NCI-H2227 (cell line): Measurements from ENCODE around the gene OR52L1.
"Not testable (repeated sequence)": the region's sequence is repeated elsewhere in the genome, so short reads cannot be mapped to it uniquely, and the experiment has no call there.

ENCODE experiments used
- DNase-seq: peaks from one replicate; lab custom pipeline; 2025; ENCODE audit not compliant: unreplicated experiment; lab: John Stamatoyannopoulos, UW

OR52L1 gene

GRCh38 chr11:5986885-5987284, at the start of gene OR52L1:
OR52L1 (minus strand) TSS chr11:5986985; CDS start chr11:5986930, 55 bp downstream.
- DNase-seq: no peak

DNA sequence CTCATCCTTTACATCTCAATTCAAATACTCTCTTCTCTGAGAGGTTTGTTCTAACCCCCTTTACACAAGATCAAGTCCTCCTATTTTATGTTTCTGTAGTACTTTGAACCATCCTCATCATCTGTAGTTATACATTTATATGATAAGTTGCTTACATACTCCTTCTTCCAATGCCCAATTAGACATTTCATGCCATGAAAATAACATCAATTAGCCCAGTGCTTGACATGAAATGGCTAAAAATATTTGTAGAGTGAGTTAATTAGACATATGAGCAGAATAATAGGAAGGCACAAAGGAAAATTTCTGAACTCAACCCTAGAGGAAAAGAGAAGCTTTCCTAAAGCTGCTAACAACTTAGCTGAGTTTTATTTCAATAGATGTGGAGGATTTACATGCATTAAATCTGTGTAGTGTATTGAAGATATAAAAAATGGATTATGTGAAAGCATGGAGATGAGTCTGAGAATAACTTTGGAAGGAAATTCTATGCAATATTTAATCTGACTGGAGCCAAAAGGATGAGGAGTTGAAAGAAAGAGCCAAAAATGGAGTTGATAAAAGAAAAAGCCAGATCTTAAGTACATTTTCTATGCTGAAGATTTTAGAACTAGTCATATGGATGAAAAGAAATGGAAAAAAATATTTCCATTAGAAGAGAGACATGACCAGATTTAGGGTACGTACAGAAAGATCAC, 44.1 kb upstream of the OR52L1 start, which contains the start of gene OR56A1:
Gene OR56A1 (minus strand): TSS at position 51 of the 698 bp plus-strand sequence. CDS start 3,066 bp downstream, outside the sequence.
- DNase-seq: no peak

GRCh38 chr11:6027501-6027900, 40.7 kb upstream of the OR52L1 start:
- no peak for DNase-seq

GRCh38 chr11:6025056-6025455, 38.3 kb upstream of the OR52L1 start:
- no peak for DNase-seq

DNA sequence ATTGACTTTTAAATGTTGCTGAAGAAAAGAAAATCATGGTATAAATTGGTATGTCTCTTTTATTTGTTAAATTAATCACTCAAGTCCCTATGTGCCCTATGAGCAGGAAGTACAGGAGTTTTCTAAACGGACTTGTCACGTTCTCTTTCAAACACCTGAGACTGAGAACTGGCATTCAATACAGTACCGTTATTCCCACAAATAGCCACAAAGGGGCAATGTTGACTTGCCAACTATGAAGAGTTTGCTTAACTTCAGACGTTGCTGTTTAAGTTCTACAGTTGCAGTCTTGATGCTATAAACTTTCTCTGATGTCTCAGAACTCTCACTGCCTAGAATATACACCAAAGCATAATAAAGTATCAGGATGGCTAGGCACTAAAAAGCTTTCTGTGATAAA, 36.2 kb upstream of the OR52L1 start:
- DNase-seq: peak; percentile 58

- DNase-seq: no peak
Measured at GRCh38 chr11:6013042-6013441, 26.3 kb upstream of the OR52L1 start.

DNA sequence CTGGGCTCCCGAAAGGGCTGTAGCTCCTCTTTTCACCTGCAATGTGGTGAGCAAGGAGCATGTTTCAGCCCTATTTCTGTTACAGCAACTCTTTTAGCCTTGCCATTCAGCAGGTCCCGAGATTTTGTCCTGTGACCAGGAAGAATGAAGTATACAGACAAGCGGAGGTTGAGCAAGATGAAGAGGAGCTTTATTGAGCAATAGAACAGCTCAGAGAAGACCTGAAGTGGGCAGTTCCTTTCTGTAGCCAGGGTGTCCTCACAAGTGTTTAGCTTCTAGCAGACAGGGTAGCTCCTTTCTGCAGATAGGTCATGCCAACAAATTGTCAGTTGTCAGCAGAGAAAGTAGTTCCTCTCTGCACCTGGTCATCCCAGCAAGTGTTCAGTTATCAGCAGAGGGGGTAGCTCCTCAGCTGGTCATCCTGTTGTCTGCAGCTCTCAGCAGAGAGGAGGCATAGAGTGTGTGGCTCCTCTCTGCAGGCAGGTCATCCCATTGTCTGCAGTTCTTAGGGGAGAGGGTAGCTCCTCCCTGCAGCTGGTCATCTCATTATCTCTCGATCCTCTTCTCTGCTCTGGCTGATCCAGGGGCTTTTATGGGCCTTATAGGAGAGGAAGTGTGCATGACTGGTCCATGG, 25.4 kb upstream of the OR52L1 start:
- no peak for DNase-seq

DNA sequence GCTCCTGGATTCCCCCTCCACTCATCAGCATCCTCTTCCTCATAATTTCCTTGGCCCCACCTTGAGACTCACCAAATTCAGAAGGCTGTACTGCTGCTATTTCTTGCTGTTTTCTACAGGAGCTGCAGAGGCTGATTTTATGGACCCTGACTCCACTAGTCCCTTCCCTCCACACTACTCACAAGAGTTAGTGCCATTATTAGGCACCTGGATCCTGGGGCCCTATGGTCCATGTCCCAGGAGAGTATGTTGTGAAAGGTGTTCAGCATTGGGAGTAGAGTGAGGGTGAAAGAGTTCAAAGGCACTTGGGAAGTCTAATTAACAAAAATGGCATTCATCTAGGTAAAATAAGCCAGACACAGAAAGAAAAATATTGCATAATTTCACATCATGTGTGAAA, 20.1 kb upstream of the OR52L1 start, which contains the start of gene OR56A4:
Gene OR56A4 (minus strand): TSS at position 101 of the 400 bp plus-strand sequence. CDS start 3,954 bp downstream, outside the sequence.
- DNase-seq: no peak

DNA sequence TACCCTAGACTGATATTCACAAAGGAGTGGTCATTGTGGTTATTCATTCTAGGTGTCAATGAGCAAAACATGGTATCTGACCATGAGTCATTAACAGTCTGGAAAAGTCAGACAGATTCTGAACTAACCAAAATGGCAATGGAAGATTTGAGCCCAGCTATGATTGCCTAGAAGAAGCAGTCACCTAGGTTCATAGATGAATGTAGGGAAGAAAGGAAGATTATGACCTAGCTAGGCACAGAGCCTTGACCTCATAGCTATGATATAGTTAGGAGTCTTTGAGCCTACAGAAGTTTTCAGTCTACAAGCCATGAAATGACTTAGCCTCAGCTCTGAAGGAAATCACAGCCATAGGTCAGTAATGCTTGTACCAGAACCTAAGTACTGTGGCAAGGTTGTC, 19.6 kb upstream of the OR52L1 start:
- no peak for DNase-seq

DNA sequence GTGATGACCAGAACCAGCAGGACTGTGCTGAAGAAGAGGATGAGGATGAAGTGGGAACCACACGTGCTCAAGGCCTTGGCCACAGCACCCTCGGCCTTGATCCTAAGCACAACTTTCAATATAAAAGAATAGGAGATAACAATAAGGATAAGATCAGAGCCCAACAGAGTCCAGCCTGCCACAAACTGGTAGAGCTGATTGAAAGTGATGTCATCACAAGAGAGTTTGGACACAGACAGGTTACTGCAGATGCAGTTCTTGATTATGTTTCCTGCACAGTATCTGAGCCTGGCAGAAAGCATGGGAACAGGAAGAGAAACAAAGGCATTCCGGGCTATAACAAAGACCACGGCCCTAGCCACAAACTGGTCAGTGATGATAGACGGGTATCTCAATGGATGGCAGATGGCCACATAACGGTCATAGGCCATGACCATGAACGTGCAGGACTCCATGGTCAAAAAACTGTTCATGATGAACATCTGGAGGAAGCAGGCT, 15.5 kb upstream of the OR52L1 start:
- no peak for DNase-seq

DNA sequence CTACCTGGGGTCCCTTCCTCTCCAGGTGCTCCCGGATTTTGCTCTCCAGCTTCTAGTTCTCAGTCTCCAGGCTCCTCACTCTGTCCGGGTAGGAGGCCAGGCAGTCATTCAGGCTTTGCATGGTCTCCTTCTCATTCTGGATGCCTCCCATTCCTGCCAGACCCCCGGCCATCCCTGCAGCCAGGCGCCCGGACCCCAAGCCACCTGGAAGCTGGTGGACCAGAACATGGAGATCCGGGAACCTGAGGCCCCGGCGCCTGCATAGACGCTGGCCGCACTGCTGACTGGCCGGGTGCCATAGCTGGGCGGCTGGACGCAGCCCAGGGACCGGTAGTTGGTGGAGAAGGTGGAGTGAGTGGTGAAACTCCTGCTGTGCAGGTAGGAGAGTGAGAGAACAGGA, 8.0 kb upstream of the OR52L1 start:
- DNase-seq: no peak

DNA sequence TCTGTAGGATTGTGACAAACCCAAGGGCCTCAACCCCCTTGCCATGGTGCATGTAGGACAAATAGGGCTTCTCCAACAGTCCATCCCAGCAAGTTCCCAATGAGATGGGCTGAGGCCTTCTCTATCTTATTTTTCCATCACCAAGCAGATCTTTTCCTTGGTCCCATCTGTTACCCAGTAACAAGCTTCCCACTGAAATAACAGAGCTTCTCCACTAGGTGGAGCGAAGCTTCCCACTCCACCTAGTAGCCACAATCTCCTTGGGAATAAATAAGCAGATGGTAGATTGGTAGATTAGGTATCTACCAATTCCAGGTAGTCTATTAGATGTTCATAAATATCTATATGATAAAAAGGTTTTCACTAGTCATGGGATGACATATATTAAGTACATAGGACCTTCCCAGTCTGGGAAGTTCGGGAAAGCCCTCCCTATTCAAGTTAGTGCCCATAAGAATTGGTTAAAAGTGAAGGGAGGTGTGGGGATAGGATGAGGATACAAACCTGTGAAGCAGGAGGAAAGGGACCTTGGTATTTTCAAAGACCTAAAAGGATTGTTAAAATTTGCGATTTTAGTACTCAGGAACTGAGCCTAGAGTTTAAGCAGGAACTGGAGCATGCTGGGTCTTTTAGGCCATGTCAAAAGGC, 5.9 kb upstream of the OR52L1 start:
- DNase-seq: peak; percentile 22

- DNase-seq: no peak
Measured at GRCh38 chr11:5992150-5992549, 5.4 kb upstream of the OR52L1 start.

DNA sequence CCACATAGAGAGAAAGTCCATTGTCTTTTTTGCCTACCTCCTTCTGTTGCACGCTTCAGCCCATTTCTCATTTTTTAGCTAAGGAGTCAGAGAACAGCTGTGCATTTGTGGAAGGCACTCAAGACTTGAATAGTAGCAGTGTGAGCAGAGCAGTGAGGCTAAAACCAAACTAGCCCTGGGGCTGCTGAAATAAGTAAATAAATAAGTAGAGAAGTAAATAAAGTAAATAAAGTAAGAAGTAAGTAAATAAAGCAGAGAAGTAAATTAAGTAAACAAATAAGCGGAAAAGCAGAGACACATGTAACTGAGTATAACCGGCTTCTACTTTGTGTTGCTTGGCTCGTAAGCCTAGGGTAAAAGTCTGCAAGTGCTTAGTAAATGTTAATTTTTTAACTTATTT, 2.4 kb upstream of the OR52L1 start:
- no peak for DNase-seq

DNA sequence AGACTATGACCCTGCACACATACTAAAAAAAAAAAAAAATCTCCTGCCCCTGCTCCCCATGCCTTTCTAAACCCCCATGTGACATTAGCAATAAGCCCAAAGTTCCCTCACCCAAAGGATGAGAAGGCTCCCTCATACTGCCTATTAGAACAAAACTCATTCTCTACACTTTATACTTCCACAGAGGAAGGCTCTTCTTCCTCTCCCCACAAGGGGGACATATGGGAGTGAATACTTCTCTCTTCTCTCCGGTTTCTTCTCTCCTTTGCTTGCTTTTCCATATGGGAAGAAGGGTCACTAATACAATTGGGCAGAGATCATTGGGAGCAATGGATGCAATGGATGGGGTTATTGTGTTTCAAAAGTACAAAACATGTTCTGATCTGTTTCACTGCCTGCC, 3.3 kb downstream of the OR52L1 start:
- no peak for DNase-seq

- no peak for DNase-seq
Measured at GRCh38 chr11:5973530-5973929, 13.3 kb downstream of the OR52L1 start.

- no peak for DNase-seq
Measured at GRCh38 chr11:5968394-5968793, 18.4 kb downstream of the OR52L1 start, which contains the start of gene OR56A5. OR56A5 (minus strand) TSS chr11:5968494; CDS start chr11:5968494, 0 bp downstream.

- DNase-seq: no peak
Measured at GRCh38 chr11:5967708-5968107, 19.1 kb downstream of the OR52L1 start.

GRCh38 chr11:5966958-5967357, 19.8 kb downstream of the OR52L1 start:
- DNase-seq: no peak

GRCh38 chr11:5960704-5961320, 26.0 kb downstream of the OR52L1 start:
- not testable (repeated sequence) for DNase-seq

- DNase-seq: no peak
Measured at GRCh38 chr11:5955586-5955985, 31.2 kb downstream of the OR52L1 start.
